Measurements from ENCODE around the gene RABL2B. TPM values are rescaled to one million over a fixed set of nuclear protein-coding genes. Genes with fewer than 3 reads are reported as not detected.

The RABL2B gene
- polyA plus RNA-seq, 10 donors, result 12.2 to 39.1 (median 22.4) TPM

DNA sequence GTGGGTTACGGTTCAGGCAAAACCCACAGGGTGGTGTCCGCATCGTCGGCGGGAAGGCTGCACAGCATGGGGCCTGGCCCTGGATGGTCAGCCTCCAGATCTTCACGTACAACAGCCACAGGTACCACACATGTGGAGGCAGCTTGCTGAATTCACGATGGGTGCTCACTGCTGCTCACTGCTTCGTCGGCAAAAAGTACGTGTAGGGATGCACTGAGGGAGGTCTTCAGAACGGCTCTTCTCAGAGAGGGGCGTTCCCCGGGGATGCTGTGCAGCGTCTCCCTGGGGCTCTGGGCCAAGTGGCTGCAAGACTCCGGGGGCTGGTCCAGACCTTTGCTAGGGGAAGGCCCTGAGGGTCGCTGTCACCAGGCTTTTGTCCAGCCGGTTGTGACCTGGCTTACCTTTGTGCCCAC lies 44.2 kb downstream of the RABL2B start:
- DNase-seq, result no peak

DNA sequence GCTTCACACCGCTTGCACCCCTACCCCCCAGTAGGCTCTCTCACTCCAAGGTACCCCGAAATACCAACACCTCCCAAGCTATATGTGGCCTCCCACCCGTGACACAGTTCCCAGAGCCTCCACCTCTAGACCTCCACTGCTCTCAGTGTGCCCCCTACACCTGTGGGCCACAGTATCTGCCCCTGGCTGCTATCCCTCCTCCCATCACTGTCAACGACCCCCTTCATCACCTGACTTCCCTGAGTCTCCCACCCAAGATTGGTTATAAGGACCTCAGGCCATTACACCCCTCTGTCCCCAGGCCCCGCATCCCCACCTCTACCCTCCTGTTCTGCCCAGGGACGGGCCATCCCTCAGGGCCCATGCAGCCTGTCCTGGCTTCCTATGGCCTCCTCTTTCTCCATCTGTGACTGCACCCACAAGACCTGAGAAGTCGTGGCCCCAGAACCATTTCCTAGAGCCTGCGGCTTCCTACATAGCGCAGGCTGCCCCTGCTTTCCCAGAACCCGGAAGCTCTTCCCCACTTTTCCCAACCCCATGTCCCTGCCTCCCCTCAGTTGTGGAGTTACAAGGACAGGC lies 44.7 kb downstream of the RABL2B start:
- DNase-seq, result no peak

DNA sequence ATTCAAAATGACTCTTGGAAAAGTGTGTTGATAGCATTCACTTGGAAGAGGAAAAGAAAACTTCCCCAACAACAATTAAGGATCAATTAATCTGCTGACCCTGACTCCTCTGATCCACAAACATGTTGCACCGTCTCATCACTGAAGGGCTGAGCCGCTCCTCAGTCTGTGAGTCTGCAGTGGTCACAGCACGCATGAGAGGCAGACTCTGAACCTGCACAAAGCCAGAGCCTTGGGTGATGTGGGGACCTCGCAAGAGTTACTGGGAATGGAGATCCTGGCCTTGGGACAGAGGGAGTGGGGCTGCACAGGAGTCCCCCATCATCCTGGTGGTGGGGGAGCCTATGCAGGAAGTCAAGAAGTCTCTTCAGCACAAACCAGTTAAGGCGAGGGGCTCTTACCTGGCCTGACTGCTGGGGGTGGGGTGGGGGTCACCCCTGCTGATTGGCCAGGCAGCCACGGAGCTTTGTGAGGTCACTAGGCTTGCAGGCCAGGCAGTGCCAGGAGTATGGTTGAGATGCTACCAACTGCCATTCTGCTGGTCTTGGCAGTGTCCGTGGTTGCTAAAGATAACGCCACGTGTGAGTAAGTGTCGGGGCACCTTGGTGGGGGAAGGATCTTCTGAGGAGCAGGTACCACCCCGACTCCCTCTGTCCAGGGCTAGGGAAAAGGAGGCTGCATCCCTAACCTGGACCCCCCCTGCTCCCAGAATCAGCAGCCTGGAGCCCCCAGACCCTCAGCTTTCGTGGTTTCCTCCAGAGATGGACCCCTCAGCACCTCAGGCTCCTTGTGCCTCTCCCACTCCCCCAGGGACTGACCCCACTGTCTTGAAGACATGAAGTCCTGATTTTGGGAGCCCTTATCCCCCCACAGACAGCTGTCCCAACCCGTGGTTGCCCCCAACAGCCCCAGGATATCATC lies 45.4 kb downstream of the RABL2B start, which contains the start of gene ACR:
ACR (plus strand) TSS at position 477 of the 921 bp plus-strand sequence; CDS start at position 509, 32 bp downstream.
- no peak for DNase-seq

DNA sequence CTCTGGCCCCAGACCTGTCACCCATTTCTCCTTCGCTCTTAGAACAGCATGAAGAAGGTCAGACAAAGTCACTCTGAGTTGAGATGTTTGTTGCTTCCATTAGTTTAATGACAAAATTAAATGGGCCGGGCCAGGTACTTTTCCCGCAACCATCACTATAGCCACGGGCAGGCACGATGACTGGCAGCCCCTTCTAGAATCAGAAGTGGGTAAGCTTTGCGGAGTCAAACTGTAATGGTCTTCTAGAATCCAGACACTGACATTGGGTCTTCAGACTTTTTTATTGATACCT lies 47.8 kb downstream of the RABL2B start:
- DNase-seq, result no peak

DNA sequence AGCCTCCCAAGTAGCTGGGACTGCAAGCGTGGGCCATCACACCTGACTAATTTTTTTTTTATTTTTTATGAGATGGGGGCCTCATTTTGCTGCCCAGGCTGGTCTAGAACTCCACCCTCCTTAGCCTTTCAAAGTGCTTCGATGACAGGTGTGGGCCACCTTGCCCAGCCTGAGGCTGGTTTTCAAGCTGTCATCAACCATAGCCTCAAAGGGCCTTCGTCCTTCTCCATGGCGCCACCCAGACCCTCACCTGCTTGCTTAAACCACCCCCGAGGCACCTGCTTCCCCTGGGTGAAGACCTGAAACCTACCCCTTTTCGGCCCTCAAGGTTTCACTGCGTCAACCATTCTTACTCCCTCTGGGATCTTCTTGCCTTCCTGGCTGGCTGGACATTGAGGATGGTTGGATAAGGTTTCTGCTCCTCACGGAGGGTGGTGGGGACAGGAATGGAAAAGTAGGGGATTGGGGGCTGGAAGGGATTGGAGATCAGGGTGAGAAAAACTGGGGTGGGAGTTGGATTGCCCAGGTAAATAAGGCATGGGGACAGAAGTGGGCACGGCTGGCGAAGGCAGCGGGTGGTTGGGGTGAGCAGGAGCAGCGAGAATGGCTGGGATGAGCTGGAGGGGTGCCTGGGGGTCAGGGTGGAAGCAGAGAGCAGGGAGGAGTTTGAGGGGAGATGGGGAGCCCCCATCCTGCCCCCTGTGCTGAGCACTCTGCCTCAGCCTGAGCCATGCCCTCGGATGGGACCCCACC lies 48.3 kb downstream of the RABL2B start:
- no peak for DNase-seq

DNA sequence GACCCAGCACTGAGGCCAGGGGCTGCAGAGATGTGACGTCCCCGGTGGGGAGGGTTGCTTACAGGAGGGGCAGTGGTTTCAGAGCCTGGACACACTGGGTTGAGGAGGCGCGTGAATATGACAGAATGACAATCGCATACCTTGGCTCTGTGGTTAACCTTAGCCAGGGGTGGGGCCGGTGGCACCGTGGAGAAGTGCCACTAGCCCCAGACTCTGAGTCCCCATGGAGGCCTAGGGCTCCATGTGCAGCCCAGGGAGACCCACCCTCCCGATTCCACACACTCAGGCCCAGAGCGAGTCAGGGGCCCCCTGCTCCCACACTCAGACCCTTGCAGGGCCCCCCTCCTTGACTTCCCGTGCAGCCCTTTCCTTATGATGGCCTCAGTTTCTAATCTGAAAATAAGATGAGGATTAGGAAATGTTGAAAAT lies 49.1 kb downstream of the RABL2B start:
- DNase-seq, result no peak

DNA sequence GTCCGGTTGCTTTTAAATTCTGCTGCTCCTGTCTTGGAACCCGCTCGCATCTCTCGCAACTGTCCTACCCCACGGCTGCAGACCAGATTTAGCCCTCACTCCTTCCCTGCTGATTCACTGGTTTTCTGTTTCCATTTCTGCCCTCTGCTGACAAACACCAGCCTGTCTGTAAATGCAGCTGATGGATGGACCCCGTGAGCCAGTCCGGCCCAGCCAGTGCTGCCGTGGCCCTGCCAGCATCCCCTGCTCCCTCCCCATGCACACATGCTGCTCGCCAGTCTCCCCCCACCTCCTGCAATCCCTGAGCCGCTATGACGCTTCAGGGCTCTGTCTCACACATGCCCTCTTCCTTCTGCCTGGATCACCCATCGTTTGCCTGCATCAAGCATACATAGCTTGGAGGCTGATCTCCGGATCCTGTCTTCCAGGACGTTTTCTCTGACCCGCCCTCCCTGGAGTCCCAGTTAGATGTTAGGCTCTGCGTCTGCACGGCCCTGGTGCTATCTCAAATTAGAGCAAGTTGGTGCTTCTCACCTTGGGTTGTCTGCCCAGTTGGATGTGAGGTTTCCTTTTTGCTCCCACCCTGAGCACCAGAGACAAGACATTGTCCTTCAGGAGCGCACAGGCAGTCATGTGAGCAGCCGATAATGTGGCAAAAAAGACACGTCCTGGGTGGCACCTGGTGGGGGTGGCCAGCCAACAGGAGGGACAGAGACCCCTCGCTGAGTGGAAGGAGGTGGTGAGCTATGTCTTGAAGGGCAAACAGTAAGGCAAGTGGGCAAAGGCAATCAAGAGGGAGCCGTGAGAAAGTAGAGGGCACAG lies 49.7 kb downstream of the RABL2B start:
- DNase-seq, result no peak

DNA sequence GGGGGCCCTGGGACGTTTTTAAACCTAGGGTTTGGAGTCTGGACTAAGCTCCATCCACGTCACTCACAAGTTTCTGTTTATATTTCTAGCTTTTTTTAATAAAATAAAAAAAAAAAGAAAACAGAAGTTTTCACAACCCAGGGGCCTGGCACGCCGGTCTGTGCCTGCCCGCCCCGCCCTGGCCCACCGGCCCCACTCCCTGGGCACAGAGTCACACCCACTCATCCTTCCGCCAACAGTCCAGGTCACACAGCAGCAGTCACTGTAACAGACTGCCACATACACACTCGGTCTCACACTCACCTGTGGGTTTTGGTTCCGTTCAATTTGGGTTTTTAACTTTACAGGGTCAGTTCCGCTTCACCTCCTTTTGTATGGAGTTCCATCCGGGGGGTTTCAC lies 50.8 kb downstream of the RABL2B start:
- no peak for DNase-seq

DNA sequence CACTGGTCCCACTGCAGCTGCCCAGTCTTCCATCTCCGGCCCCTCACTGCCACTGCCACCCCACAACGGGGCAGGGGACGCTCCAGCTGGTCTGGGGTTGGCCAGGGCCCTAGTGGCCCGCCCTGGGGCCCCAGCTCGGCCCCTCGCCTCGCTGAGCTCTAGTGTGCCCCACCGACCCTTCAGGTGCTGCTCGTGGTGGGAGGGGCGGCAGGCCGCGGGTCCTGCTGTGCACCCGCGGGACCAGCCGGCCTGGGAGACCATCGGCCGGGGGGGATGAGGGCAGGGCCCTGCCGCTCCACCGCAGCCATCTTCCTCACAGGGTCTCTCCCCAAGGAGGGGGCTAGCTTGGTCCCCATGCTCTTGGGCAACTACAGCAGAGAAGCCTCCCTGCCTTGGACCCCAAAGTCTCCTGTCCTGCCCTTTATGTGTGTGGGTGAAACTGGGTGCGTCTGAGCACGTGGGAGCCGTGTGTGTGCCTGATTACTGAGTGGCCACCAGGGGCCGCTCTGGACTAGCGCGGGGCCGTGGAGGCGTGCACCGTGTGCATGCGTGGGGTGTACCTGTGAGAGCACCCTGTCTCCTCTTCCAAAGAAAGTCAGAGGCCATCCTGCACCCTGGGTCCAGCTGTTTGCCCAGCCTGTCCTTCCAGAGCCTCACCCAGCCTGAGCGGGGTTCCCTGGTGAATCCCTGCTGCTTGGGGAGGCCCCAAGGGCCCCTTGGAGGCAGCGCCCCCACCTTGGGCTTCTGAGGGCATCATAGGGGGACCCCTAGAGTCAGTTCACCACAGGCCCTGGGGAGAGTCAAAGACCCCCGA lies 51.4 kb downstream of the RABL2B start:
- no peak for DNase-seq

DNA sequence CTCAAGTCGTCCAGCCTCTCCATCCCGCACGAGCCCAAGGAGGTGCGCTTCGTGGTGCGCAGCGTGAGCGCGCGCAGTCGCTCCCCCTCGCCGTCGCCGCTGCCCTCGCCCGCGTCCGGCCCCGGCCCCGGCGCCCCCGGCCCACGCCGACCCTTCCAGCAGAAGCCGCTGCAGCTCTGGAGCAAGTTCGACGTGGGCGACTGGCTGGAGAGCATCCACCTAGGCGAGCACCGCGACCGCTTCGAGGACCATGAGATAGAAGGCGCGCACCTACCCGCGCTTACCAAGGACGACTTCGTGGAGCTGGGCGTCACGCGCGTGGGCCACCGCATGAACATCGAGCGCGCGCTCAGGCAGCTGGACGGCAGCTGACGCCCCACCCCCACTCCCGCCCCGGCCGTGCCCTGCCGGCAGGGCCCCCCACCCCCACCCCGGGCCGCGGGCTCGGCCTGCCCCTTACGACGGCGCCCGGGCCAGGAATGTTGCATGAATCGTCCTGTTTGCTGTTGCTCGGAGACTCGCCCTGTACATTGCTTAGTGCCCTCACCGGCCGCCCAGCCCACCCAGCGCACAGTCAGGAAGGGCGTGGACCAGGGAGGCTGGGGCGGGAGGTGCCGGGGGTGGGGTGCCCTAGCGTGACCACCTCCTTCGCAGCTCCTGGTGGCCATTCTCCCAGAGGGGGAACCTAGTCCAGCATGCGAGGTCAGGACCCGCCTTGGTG lies 52.3 kb downstream of the RABL2B start:
- DNase-seq, result no peak

DNA sequence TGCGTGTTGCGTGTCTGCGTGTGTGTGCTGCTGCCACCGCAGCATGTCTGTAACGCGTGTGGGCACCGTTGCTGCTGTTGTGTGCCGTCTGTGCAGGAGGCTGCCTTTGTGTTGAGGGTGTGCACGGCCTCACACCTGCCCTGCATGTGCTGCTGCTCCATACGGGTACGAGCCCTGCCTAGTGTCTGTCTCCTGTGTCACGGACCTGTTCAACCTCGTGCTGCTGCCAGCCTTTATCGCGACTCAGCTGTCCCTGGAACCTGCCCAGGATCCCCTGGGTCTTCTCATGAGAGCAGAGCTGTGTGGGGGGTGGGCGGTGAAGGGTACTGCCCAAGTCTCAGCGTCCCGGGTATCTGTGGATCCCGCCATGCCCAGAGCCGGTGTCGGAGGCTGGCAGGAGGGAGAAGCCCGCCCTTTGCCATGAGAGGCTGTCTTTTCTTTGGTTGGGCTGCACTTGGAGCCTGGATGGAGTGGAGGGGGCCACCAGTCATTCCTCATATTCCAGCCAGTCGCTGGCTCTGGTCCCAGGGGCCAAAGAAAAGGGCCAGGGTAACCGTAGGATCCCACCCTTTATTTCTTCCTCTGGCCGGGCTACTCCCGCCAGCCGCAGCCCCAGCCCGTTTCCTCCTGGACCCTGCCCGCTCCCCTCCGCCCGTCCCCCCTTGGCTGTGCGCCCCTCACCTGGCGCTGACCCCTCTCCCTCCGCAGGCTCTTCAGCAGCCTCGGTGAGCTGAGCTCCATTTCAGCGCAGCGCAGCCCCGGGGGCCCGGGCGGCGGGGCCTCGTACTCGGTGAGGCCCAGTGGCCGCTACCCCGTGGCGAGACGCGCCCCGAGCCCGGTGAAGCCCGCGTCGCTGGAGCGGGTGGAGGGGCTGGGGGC lies 53.2 kb downstream of the RABL2B start:
- DNase-seq, result no peak

DNA sequence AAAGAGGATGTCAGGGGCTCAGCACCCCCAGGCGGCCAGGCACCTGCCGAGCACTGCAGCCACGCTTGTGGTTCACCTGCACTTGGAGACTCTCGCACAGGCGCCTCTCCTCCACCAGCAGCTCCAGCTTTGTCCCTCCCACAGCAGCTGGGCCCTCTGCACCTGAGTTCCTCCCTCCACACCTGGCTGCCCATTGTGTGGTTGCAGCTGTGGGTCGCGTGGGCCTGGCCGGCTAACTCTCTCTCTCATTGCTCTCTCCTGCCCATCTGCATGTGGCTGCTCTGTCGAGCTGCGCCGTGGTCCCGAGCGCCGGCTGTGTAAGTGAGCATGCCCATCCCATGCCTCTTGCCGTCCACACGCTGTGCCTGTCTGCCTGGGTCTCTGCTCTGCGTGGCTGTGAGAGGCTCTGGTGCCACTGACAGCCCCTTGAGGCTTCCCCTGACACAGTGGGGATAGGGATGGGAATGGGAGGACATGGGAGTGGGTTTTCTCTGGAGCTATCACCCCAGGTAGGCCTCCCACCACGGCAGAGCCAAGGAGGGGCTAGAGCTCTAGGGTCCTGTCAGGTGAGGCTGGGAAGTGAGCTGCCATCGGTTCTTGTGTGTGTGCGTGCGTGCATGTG lies 53.9 kb downstream of the RABL2B start:
- DNase-seq, result no peak

DNA sequence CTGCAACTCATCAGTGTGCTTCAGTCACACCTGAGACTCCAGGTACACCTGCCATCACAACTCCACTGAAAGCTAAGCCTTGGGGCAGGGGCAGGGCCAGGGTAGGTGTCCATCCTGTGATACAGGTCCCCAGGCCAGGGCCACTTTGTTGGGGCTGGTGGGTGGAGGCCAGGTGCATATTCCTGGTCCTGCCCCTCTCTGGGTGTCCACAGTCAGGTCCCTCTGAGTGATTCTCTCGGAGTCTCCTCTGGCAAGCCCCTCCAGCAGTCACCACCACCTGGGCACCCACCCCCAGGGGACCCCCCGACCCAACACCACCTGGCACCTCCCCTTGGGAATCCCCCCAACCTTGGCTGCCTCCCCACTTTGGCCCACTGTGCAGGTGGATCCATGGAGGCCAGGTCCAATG lies 54.9 kb downstream of the RABL2B start:
- DNase-seq, result no peak

DNA sequence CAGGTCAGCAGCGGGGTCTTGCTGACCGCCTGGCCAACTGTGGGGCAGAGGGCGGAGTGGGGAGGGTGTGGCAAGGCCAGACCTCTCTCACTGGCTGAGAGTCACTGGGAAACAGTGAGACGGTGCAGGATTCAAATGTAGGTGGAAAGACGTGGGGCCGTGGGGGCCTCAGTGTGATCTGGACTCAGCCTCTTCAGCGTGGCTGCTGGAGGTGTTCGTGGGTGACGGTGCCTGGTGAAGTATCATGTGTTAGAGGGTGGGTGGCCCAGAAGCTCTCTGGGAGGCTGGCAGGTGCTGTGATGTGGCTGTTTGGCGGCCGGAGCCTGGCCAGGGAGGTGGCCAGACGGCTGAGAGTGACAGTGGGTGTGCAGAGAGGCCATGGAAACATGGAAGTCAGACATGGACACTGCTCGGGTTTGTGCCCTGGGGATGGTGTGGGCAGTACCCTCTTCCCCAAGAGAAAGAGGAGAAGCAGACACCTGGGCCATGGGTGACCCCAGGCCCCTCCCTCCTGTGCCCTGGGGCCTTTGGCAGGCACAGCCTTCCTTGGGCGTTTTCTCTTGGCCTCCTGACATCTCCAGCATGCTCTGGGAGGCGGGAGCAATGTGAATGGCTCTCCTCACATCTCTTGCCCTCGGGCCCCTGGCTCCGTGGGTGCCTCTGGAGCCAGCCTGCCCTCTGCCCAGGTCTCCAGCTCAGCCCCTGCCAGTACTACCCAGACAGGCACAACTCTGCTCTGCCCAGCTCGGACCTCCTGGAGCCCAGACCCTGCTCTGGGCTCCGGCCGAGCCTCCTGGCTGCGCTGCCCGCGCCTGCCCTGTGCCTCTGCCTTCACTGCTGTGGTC lies 55.5 kb downstream of the RABL2B start:
- no peak for DNase-seq

DNA sequence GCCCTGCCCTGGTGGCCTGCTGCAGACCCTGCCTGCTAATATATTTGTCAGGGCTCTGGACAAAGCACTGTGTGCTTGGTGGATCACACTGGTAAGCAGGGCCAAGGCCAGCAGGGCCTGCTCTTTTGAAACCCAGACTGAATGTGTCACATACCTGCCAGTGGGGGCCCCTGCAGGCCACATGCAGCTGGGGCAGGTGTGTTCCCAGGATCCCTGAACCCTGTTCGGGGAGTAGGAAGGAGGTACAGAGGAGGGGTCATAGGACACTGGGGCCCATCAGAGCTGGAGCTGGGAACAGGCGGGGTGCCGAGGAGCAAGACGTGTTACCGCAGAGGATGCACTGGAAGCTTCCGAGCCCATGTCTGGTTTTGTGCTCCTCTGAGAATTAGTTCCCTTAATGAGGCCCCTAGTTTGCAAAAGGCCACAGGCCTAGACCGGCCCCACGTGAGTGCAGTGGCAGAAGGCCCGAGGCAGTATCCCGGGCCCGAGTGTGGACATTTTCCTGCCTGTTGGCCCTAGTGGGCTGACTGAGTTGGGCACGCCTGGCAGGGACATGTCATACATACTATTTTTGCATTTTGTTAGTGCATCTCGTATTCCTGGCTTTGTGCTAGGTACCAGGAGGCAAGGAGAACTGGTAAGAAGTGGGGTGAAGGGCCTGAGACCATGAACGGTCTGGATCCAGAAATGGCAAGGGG lies 56.6 kb downstream of the RABL2B start:
- no peak for DNase-seq

DNA sequence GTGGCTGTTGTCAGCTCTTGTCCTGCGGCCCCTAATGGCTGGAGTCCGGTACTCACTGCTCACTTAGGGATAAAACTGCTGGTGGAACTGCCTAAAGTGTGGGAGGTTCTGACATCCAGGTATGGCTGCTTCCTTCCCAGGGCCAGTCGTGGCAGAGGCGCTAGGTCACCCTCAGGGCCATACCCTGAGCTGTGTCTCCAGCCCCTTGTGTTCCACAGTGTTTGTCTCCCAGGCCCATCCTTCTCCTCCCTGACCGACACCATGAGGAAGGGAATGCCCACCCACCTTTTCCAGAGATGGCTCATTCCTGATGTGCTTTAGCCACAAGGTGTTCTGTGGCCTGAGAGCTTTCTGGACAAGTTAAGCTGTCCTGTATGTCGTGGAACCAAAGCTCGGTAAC lies 57.8 kb downstream of the RABL2B start:
- DNase-seq, result no peak

DNA sequence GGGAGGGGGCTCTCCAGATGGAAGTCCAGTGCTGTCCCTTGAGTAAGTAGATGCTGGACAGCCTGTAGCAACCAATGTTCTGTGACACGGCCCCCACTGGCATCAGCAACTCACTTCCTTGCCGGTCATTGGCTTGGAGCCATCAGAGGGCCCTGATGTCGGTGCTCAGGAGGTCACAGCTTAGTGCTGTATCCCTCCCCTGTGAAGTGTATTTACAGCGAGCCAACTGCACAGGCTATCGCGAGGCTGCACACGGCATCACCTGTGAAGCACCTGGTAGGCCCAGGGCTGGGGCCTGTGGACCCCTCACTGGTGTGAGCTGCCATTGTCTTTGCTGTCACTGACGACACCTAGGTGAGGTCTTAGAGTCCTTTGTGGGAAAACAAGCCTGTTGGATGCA lies 58.8 kb downstream of the RABL2B start:
- DNase-seq, result no peak
